Measurements from ENCODE around the gene TRIM41.
"Not testable (repeated sequence)": the region's sequence is repeated elsewhere in the genome, so short reads cannot be mapped to it uniquely, and the experiment has no call there.

The TRIM41 gene

GRCh38 chr5:181280251-181280762 is 57.2 kb downstream of the TRIM41 start:
- H3K36me3 ChIP-seq (ENCODE audit: low read depth): no peaks in the 10 kb centered on the region
- ATAC-seq (ENCODE audit: low read depth): no peak
- H3K4me1 ChIP-seq (ENCODE audit: insufficient read depth, poor library complexity, severe bottlenecking): no peaks in the 10 kb centered on the region
- H3K27me3 ChIP-seq (ENCODE audit: insufficient read depth, poor library complexity, severe bottlenecking): no peaks in the 10 kb centered on the region
- no peaks in the 10 kb centered on the region for H3K9me3 ChIP-seq (ENCODE audit: severe bottlenecking)
- no peak for TF ChIP-seq CTCF (IDR thresholded peaks at IDR 0.05; ENCODE audit: poor library complexity, severe bottlenecking)
- no peak for DNase-seq (ENCODE audit: low spot score)
- no peak overlapping the region for H3K27ac ChIP-seq (ENCODE audit: poor library complexity, severe bottlenecking)
- no peak overlapping the region for H3K4me3 ChIP-seq (ENCODE audit: severe bottlenecking)

DNA sequence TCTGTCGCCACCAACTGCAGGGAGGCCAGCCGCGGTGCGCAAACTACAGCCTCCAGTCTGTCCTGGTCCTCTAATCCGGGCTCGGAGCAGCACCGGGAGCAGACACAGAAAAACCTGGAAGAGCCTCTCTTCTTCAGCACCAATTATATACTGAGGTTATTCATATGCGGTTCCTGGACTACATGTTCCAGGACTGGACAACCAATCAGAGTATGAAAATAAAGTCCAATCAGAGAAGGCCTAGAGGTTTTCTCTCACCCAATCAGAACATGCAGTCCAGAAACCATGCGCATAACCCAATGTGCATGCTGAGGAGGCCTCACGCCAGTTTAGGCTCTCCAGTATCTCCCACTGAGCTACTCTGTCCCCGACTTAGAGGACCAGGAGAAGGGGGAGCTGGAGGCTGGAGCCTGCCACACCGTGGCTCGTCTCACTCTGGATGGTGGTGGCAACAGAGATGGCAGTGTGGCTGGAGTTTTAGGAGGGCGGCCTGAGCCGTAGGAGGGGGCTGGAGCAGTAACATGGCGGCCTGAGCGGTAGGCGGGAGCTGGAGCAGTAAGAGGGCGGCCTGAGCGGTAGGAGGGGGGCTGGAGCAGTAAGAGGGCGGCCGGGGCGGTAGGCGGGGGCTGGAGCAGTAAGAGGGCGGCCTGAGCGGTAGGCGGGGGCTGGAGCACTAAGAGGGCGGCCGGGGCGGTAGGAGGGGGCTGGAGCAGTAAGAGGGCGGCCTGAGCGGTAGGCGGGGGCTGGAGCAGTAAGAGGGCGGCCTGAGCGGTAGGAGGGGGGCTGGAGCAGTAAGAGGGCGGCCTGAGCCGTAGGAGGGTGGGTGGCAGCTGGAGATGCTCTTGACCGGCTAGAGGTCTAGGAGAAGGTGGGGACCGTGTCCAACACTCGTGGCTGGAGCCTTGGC is 58.2 kb downstream of the TRIM41 start:
- Histone ChIP-seq H3K4me1 (ENCODE audit: insufficient read depth, poor library complexity, severe bottlenecking) (no peaks in the 10 kb centered on the region), H3K27ac (ENCODE audit: poor library complexity, severe bottlenecking) (no peak overlapping the region), H3K27me3 (ENCODE audit: insufficient read depth, poor library complexity, severe bottlenecking) (no peaks in the 10 kb centered on the region), H3K4me3 (ENCODE audit: severe bottlenecking) (no peak overlapping the region), H3K36me3 (ENCODE audit: low read depth) (no peaks in the 10 kb centered on the region), H3K9me3 (ENCODE audit: severe bottlenecking) (no peaks in the 10 kb centered on the region)
- no peak for TF ChIP-seq CTCF (IDR thresholded peaks at IDR 0.05; ENCODE audit: poor library complexity, severe bottlenecking)
- no peak; the same call in 2 of the 3 replicates for ATAC-seq (ENCODE audit: low read depth)
- no peak for DNase-seq (ENCODE audit: low spot score)

DNA sequence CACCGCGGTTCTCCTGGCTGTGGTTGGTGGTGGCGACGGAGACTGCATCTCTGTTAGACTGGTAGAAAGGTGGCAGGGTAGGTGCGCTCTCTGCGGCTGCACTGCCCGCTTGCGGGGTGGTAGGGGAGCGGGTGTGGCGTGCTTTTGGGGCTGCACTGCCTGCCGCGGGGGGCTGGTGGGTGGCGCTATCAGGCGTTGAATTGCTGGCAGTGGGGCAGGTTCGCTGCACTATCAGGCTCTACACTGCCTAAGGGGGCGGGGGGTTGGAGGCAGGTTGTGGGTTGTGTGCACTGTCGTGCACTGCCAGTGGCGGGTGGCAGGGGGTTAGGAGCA is 58.9 kb downstream of the TRIM41 start:
- no peak overlapping the region for H3K4me3 ChIP-seq (ENCODE audit: severe bottlenecking)

GRCh38 chr5:181282415-181282814 is 59.3 kb downstream of the TRIM41 start:
- H3K36me3 ChIP-seq (ENCODE audit: low read depth); H3K4me3 ChIP-seq (ENCODE audit: severe bottlenecking); DNase-seq (ENCODE audit: low spot score); ATAC-seq (ENCODE audit: low read depth); H3K27ac ChIP-seq (ENCODE audit: poor library complexity, severe bottlenecking); H3K9me3 ChIP-seq (ENCODE audit: severe bottlenecking); H3K27me3 ChIP-seq (ENCODE audit: insufficient read depth, poor library complexity, severe bottlenecking); H3K4me1 ChIP-seq (ENCODE audit: insufficient read depth, poor library complexity, severe bottlenecking): not testable (repeated sequence)

More for the DNA sequence above, 58.9 kb downstream of the TRIM41 start:
- no peaks in the 10 kb centered on the region for H3K27me3 ChIP-seq (ENCODE audit: insufficient read depth, poor library complexity, severe bottlenecking)
- no peaks in the 10 kb centered on the region for H3K4me1 ChIP-seq (ENCODE audit: insufficient read depth, poor library complexity, severe bottlenecking)
- H3K27ac ChIP-seq (ENCODE audit: poor library complexity, severe bottlenecking): no peak overlapping the region
- H3K9me3 ChIP-seq (ENCODE audit: severe bottlenecking): no peaks in the 10 kb centered on the region
- TF ChIP-seq CTCF (IDR thresholded peaks at IDR 0.05; ENCODE audit: poor library complexity, severe bottlenecking): no peak
- ATAC-seq (ENCODE audit: low read depth): no peak
- no peaks in the 10 kb centered on the region for H3K36me3 ChIP-seq (ENCODE audit: low read depth)
- no peak for DNase-seq (ENCODE audit: low spot score)

GRCh38 chr5:181282874-181283273 is 59.8 kb downstream of the TRIM41 start:
- H3K27ac ChIP-seq (ENCODE audit: poor library complexity, severe bottlenecking): no peak overlapping the region
- H3K4me1 ChIP-seq (ENCODE audit: insufficient read depth, poor library complexity, severe bottlenecking): no peaks in the 10 kb centered on the region
- ATAC-seq (ENCODE audit: low read depth) (no peak), DNase-seq (ENCODE audit: low spot score) (no peak)
- no peaks in the 10 kb centered on the region for H3K36me3 ChIP-seq (ENCODE audit: low read depth)
- H3K4me3 ChIP-seq (ENCODE audit: severe bottlenecking): no peak overlapping the region
- no peaks in the 10 kb centered on the region for H3K9me3 ChIP-seq (ENCODE audit: severe bottlenecking)
- no peak for TF ChIP-seq CTCF (IDR thresholded peaks at IDR 0.05; ENCODE audit: poor library complexity, severe bottlenecking)
- no peaks in the 10 kb centered on the region for H3K27me3 ChIP-seq (ENCODE audit: insufficient read depth, poor library complexity, severe bottlenecking)

Measured in RWPE2 (cell line).